ENCODE measurements around the gene CD300C.
"Not testable (repeated sequence)": the region's sequence is repeated elsewhere in the genome, so short reads cannot be mapped to it uniquely, and the experiment has no call there.

CD300C gene

GRCh38 chr17:74529243-74529642, 16.7 kb downstream of the CD300C start:
- DNase-seq, result no peak

- no peak for DNase-seq
Measured at GRCh38 chr17:74528491-74529199, 17.3 kb downstream of the CD300C start.

- no peak for DNase-seq
Measured at GRCh38 chr17:74527756-74528155, 18.2 kb downstream of the CD300C start.

- DNase-seq, result no peak
Measured at GRCh38 chr17:74527081-74527480, 18.8 kb downstream of the CD300C start.

- no peak for DNase-seq
Measured at GRCh38 chr17:74526681-74527080, 19.2 kb downstream of the CD300C start.

GRCh38 chr17:74525781-74526288, 20.1 kb downstream of the CD300C start:
- DNase-seq, result no peak

- DNase-seq, result no peak
Measured at GRCh38 chr17:74525465-74525725, 20.5 kb downstream of the CD300C start.

- DNase-seq, result no peak
Measured at GRCh38 chr17:74524653-74525464, 21.1 kb downstream of the CD300C start.

GRCh38 chr17:74523308-74523707, 22.6 kb downstream of the CD300C start:
- DNase-seq, result no peak

- DNase-seq, result no peak
Measured at GRCh38 chr17:74522381-74523105, 23.4 kb downstream of the CD300C start.

- no peak for DNase-seq
Measured at GRCh38 chr17:74521701-74522201, 24.2 kb downstream of the CD300C start.

GRCh38 chr17:74520790-74521480, 25.0 kb downstream of the CD300C start:
- DNase-seq, result no peak

- DNase-seq, result no peak
Measured at GRCh38 chr17:74520016-74520434, 25.9 kb downstream of the CD300C start.

GRCh38 chr17:74518413-74518981, 27.4 kb downstream of the CD300C start:
- not testable (repeated sequence) for DNase-seq

- no peak for DNase-seq
Measured at GRCh38 chr17:74516561-74517328, 29.2 kb downstream of the CD300C start.

GRCh38 chr17:74515941-74516340, 30.0 kb downstream of the CD300C start:
- DNase-seq, result no peak

- DNase-seq, result no peak
Measured at GRCh38 chr17:74514632-74515334, 31.1 kb downstream of the CD300C start.

GRCh38 chr17:74513987-74514631, 31.8 kb downstream of the CD300C start:
- no peak for DNase-seq

GRCh38 chr17:74512624-74513091, 33.3 kb downstream of the CD300C start:
- no peak for DNase-seq

- no peak for DNase-seq
Measured at GRCh38 chr17:74512036-74512435, 33.9 kb downstream of the CD300C start.
